Fibroblast of lung (primary cell): ENCODE measurements around the gene RAC2. TPM values are rescaled to one million over a fixed set of nuclear protein-coding genes. Genes with fewer than 3 reads are reported as not detected.

ENCODE experiments used
- DNase-seq, 2 donors: peaks; one replicate each; pipeline versions ENCODE4 v3.0.0 to v3.0.0-alpha.2; 2010; ENCODE audit warnings: low read depth in 2 of 2
- H2AFZ ChIP-seq: 2 replicates; pipeline ENCODE4 v1.5.1; 2012; ENCODE audit warnings: low read length, control low read depth, inconsistent platforms
- H3K27ac ChIP-seq: 2 replicates; pipeline ENCODE4 v1.5.1; 2011; ENCODE audit warnings: low read length, control low read depth; ENCODE audit not compliant: insufficient read depth
- H3K27me3 ChIP-seq: 2 replicates; pipeline ENCODE4 v1.5.1; 2011; ENCODE audit warnings: mild to moderate bottlenecking, low read length; ENCODE audit not compliant: control insufficient read depth, insufficient read depth
- H3K36me3 ChIP-seq: 2 replicates; pipeline ENCODE4 v1.5.1; 2011; ENCODE audit warnings: low read length; ENCODE audit not compliant: control insufficient read depth, insufficient read depth
- H3K4me1 ChIP-seq: 2 replicates; pipeline ENCODE4 v1.5.1; 2011; ENCODE audit warnings: low read length; ENCODE audit not compliant: control insufficient read depth, insufficient read depth; ENCODE audit errors: extremely low read depth
- H3K4me2 ChIP-seq: 2 replicates; pipeline ENCODE4 v1.5.1; 2011; ENCODE audit warnings: low read length, control low read depth; ENCODE audit not compliant: insufficient read depth; ENCODE audit errors: extremely low read depth
- H3K4me3 ChIP-seq, 4 experiments: fragments of 200-600 bp in 1 of 4; sonication (generic) in 1 of 4; replicated peaks in 1 of 4; 2 replicates each; pipeline ENCODE4 v1.5.1; 2011 to 2016; ENCODE audit warnings: low read length in 4 of 4, low read depth in 3 of 4, mild to moderate bottlenecking in 3 of 4, control low read depth in 2 of 4, inconsistent platforms in 1 of 4, mixed read lengths in 1 of 4; ENCODE audit not compliant: insufficient read depth in 1 of 4; ENCODE audit errors: control extremely low read depth in 1 of 4
- H3K79me2 ChIP-seq: 2 replicates; pipeline ENCODE4 v1.5.1; 2012; ENCODE audit warnings: mild to moderate bottlenecking, low read length, inconsistent platforms; ENCODE audit not compliant: control insufficient read depth, insufficient read depth
- H3K9ac ChIP-seq: 2 replicates; pipeline ENCODE4 v1.5.1; 2011; ENCODE audit warnings: mild to moderate bottlenecking, low read length, control low read depth; ENCODE audit not compliant: insufficient read depth
- H3K9me3 ChIP-seq: 2 replicates; pipeline ENCODE4 v1.5.1; 2012; ENCODE audit warnings: low read depth, low read length; ENCODE audit not compliant: control insufficient read depth, insufficient read depth
- H4K20me1 ChIP-seq: 2 replicates; pipeline ENCODE4 v1.5.1; 2011; ENCODE audit warnings: low read length; ENCODE audit not compliant: control insufficient read depth, insufficient read depth; ENCODE audit errors: extremely low read depth
- CTCF ChIP-seq, 2 donors: IDR thresholded peaks in 1 of 2; conservative IDR thresholded peaks in 1 of 2; 1 replicate in 1 of 2; 2 replicates in 1 of 2; pipeline ENCODE4 v1.5.1; 2011 to 2012; ENCODE audit warnings: low read length in 2 of 2, control low read depth in 1 of 2, inconsistent platforms in 1 of 2, low read depth in 1 of 2, mild to moderate bottlenecking in 1 of 2
- EZH2 ChIP-seq: IDR thresholded peaks from 2 replicates; pipeline ENCODE4 v1.5.1; 2012; ENCODE audit warnings: low read length, control low read depth, mild to moderate bottlenecking; ENCODE audit errors: missing control alignments
- polyA plus RNA-seq, 2 donors: library from polyadenylated mRNA; depleted of rRNA in 1 of 2; stranded (reverse) in 1 of 2; unstranded in 1 of 2; fragments of >200 nt; gene quantifications; 2 replicates each; pipeline ENCODE4 v1.2.1, GENCODE V29; 2011 to 2012; ENCODE audit warnings: missing spikeins in 1 of 2
- total RNA-seq: library from RNA; depleted of rRNA; stranded (reverse); fragments of >200 nt; gene quantifications from 2 replicates; pipeline ENCODE4 v1.2.1, GENCODE V29; 2014

The RAC2 gene
- total and polyA plus RNA-seq, 2 donors (not counting 1 experiment from before 2014, with no cell fraction given) = 2.1 to 10.5 TPM

DNA sequence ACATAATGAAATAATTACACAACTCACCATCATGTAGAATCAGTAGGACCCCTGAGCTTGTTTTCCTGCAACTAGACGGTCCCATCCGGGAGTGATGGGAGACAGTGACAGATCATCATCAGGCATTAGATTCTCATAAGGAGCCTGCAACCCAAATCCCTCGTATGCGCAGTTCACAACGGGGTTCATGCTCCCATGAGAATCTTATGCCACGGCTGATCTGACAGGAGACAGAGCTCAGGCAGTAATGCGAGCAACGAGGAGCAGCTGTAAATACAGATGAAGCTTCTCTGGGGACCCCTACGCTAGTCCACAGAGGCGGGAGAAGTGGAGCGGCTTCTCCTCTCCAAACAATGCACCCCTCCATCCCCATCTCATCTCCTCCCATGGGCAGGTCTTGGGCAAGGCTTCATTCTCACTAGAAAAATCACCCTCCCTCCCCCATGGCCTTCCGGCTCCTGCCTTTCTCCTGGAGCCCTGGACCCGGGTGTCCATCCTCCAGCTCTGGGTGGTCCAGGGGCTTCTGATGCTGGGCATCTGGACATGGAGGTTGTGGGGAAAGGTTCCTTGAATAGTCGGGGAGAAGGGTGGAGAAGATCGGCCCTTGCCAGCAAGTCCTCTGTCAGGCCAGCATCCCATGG lies 16.2 kb upstream of the RAC2 start:
- Histone ChIP-seq H4K20me1 (no peaks in the 10 kb centered on the region), H3K4me1 (no peaks in the 10 kb centered on the region), H3K27me3 (peaks cover 35% of the 10 kb centered on the region), H2AFZ (no peak overlapping the region), H3K36me3 (no peaks in the 10 kb centered on the region), H3K4me3 (no peak overlapping the region), H3K9me3 (peaks cover 2% of the 10 kb centered on the region), H3K9ac (no peak overlapping the region), H3K4me2 (no peak overlapping the region), H3K27ac (no peak overlapping the region), H3K79me2 (no peaks in the 10 kb centered on the region)
- no peak for DNase-seq
- no peak for TF ChIP-seq CTCF (conservative IDR thresholded peaks at IDR 0.05 in 1 of 2, IDR thresholded peaks at IDR 0.05 in 1 of 2; ENCODE audit: low read depth in 1 of 2, low read length in 2 of 2)

GRCh38 chr22:37259540-37260029 lies 15.5 kb upstream of the RAC2 start:
- Histone ChIP-seq H3K9me3 (peaks cover 2% of the 10 kb centered on the region), H3K36me3 (no peaks in the 10 kb centered on the region), H4K20me1 (no peaks in the 10 kb centered on the region), H3K27ac (no peak overlapping the region), H2AFZ (no peak overlapping the region), H3K4me3 (peak overlapping the region in 1 of 4 experiments; percentile 4), H3K27me3 (peaks cover 32% of the 10 kb centered on the region), H3K79me2 (no peaks in the 10 kb centered on the region), H3K4me1 (no peaks in the 10 kb centered on the region), H3K9ac (no peak overlapping the region), H3K4me2 (peak overlapping the region; percentile 59)
- DNase-seq = peak; percentile 53 to 61
- TF ChIP-seq CTCF (conservative IDR thresholded peaks at IDR 0.05 in 1 of 2, IDR thresholded peaks at IDR 0.05 in 1 of 2; ENCODE audit: low read depth in 1 of 2, low read length in 2 of 2) (peak; percentile 64 to 79), EZH2 (no peak)

GRCh38 chr22:37258753-37259401 lies 14.8 kb upstream of the RAC2 start:
- Histone ChIP-seq H3K9ac (no peak overlapping the region), H2AFZ (no peak overlapping the region), H3K79me2 (no peaks in the 10 kb centered on the region), H4K20me1 (no peaks in the 10 kb centered on the region), H3K9me3 (no peaks in the 10 kb centered on the region), H3K4me3 (no peak overlapping the region), H3K27ac (no peak overlapping the region), H3K27me3 (peaks cover 26% of the 10 kb centered on the region), H3K36me3 (no peaks in the 10 kb centered on the region), H3K4me2 (peak overlapping the region; percentile 59), H3K4me1 (no peaks in the 10 kb centered on the region)
- no peak for DNase-seq
- TF ChIP-seq CTCF (conservative IDR thresholded peaks at IDR 0.05 in 1 of 2, IDR thresholded peaks at IDR 0.05 in 1 of 2; ENCODE audit: low read depth in 1 of 2, low read length in 2 of 2) = no peak
